Stomach (tissue), 9 donors: ENCODE measurements around the gene KIAA1671. TPM values are rescaled to one million over a fixed set of nuclear protein-coding genes. Genes with fewer than 3 reads are reported as not detected.
A peak's percentile ranks its signal among the peaks of the same experiment; 100 is the strongest.

Experiments used
- DNase-seq, 2 donors: peaks; one replicate each; pipeline versions ENCODE4 v3.0.0 to v3.0.0-alpha.2; 2013 to 2019
- H3K27ac ChIP-seq, 5 donors: fragments of 200-600 bp in 4 of 5; sonication (generic) in 4 of 5; one replicate each; pipeline ENCODE4 v1.5.1; 2013 to 2019; ENCODE audit warnings: mild to moderate bottlenecking in 1 of 5, moderate library complexity in 1 of 5
- H3K27me3 ChIP-seq, 3 donors: fragments of 200-600 bp; sonication (generic); one replicate each; pipeline ENCODE4 v1.5.1; 2017 to 2019; ENCODE audit warnings: mixed run types in 1 of 3
- H3K36me3 ChIP-seq, 4 donors: fragments of 200-600 bp; sonication (generic); 1 replicate in 3 of 4; 2 replicates in 1 of 4; pipeline ENCODE4 v1.5.1; 2016 to 2019
- H3K4me1 ChIP-seq, 4 donors: fragments of 200-600 bp; sonication (generic); one replicate each; pipeline ENCODE4 v1.5.1; 2016 to 2019
- H3K4me3 ChIP-seq, 4 donors: fragments of 200-600 bp; sonication (generic) in 3 of 4; one replicate each; pipeline ENCODE4 v1.5.1; 2016 to 2019; ENCODE audit warnings: mild to moderate bottlenecking in 1 of 4
- H3K9me3 ChIP-seq, 4 donors: fragments of 200-600 bp; sonication (generic); one replicate each; pipeline ENCODE4 v1.5.1; 2016 to 2019
- EP300 ChIP-seq: sonication (generic); formaldehyde crosslinking; IDR thresholded peaks from one replicate; pipeline ENCODE4 v1.6.1; 2017; ENCODE audit warnings: antibody characterized with exemption
- POLR2A ChIP-seq, 4 donors: fragments of 450-650 bp; IDR thresholded peaks; one replicate each; pipeline ENCODE4 v1.6.1; 2016; ENCODE audit warnings: antibody characterized with exemption in 4 of 4, control low read depth in 2 of 4, mild to moderate bottlenecking in 1 of 4, moderate library complexity in 1 of 4
- POLR2AphosphoS5 ChIP-seq, 3 donors: sonication (generic); formaldehyde crosslinking; IDR thresholded peaks; one replicate each; pipeline ENCODE4 v1.6.1; 2016; ENCODE audit warnings: antibody characterized with exemption in 3 of 3
- WGBS, 5 donors: extraction: QIAGEN DNeasy Blood & Tissue Kit in 3 of 5; methylation state at CpG; one replicate each; pipeline versions ENCODE4 v1.1.5 to v1.1.7; 2013 to 2018; 5-methylcytosine and 5-hydroxymethylcytosine counted together
- intact Hi-C: fragments of 100-400 bp; cut with DNase I; formaldehyde crosslinking; loops from one replicate; pipeline ENCODE4 v1.15.1; 2023; ENCODE audit warnings: low total_unique reads
- polyA plus RNA-seq, 3 donors: library from polyadenylated mRNA; stranded (reverse); fragments of 200-250 nt; gene quantifications; one replicate each; pipeline ENCODE4 v1.2.3, GENCODE V29; 2013
- total RNA-seq, 5 donors: library from RNA; depleted of rRNA; stranded (reverse); fragments of >200 nt; gene quantifications; one replicate each; pipeline versions ENCODE4 v1.1.0 to v1.2.3, GENCODE V29; 2014 to 2016
- TF ChIP-seq, protein P1 (sequence below), 7 experiments: fragments of 450-650 bp in 4 of 7; fragments of 200-600 bp in 3 of 7; sonication (generic) in 3 of 7; IDR thresholded peaks; one replicate each; pipeline ENCODE4 v1.5.1; 2016 to 2019; ENCODE audit warnings: antibody characterized with exemption in 7 of 7, control low read depth in 2 of 7, mild to moderate bottlenecking in 1 of 7
- donor health status: healthy with polysubstance abuse.
- donor health status: Bipolar disorder and iron deficiency.
- donor health status: healthy.

KIAA1671 gene
- total and polyA plus RNA-seq, 8 donors = 5.7 to 80.5 (median 32.5) TPM

DNA sequence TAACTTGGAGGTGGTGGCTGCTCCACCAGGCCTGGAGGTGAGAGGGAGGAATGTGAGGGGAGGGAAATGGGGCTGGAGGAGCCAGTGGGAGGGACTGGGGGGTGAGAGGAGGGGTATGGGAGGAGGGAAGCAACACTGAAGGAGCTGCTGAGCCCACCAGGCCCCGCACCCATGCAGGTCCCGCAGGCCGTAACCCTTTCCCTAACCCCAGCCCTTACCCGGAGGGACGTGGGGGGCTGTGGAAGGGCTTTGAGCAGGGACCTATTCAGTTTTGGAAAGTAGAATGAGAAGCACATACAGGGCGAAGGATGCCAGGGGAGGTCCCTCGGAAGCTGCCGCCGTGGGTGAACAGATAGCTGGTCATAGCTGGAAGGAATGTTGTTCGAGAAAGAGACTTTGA lies 213.3 kb downstream of the KIAA1671 start:
- Histone ChIP-seq H3K27ac (no peak overlapping the region), H3K4me1 (peaks cover 0 to 23% (median 7%) of the 10 kb centered on the region in 4 donors), H3K9me3 (no peaks in the 10 kb centered on the region), H3K27me3 (no peaks in the 10 kb centered on the region), H3K4me3 (no peak overlapping the region), H3K36me3 (peaks cover 0 to 8% (median 3%) of the 10 kb centered on the region in 4 donors)
- WGBS, 5 donors = 94 to 99% (median 96%) methylated on average over 10 of the region's 10 CpGs
- TF ChIP-seq POLR2AphosphoS5 (IDR thresholded peaks at IDR 0.05) (no peak), EP300 (no peak), POLR2A (IDR thresholded peaks at IDR 0.05) (no peak)
- TF ChIP-seq, protein P1, sequence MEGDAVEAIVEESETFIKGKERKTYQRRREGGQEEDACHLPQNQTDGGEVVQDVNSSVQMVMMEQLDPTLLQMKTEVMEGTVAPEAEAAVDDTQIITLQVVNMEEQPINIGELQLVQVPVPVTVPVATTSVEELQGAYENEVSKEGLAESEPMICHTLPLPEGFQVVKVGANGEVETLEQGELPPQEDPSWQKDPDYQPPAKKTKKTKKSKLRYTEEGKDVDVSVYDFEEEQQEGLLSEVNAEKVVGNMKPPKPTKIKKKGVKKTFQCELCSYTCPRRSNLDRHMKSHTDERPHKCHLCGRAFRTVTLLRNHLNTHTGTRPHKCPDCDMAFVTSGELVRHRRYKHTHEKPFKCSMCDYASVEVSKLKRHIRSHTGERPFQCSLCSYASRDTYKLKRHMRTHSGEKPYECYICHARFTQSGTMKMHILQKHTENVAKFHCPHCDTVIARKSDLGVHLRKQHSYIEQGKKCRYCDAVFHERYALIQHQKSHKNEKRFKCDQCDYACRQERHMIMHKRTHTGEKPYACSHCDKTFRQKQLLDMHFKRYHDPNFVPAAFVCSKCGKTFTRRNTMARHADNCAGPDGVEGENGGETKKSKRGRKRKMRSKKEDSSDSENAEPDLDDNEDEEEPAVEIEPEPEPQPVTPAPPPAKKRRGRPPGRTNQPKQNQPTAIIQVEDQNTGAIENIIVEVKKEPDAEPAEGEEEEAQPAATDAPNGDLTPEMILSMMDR (IDR thresholded peaks at IDR 0.05) = no peak
- DNase-seq = no peak
- intact Hi-C loops = no loop called here

GRCh38 chr22:25166266-25167040 lies 213.9 kb downstream of the KIAA1671 start:
- peaks cover 0 to 11% (median 9%) of the 10 kb centered on the region in 4 donors for H3K36me3 ChIP-seq
- H3K9me3 ChIP-seq = no peaks in the 10 kb centered on the region
- H3K27ac ChIP-seq = no peak overlapping the region
- WGBS, 5 donors = 78 to 83% (median 80%) methylated on average over 9 of the region's 9 CpGs
- intact Hi-C loops = no loop called here
- H3K4me3 ChIP-seq = no peak overlapping the region
- H3K27me3 ChIP-seq = no peaks in the 10 kb centered on the region
- no peak for DNase-seq
- peaks cover 0 to 23% (median 7%) of the 10 kb centered on the region in 4 donors for H3K4me1 ChIP-seq
- TF ChIP-seq, protein P1 (IDR thresholded peaks at IDR 0.05) = no peak
- TF ChIP-seq POLR2A (IDR thresholded peaks at IDR 0.05) (no peak), EP300 (no peak), POLR2AphosphoS5 (IDR thresholded peaks at IDR 0.05) (no peak)

- intact Hi-C loops = no loop called here
- no peak for DNase-seq
- peaks cover 0 to 16% (median 13%) of the 10 kb centered on the region in 4 donors for H3K36me3 ChIP-seq
- peaks cover 0 to 23% (median 7%) of the 10 kb centered on the region in 4 donors for H3K4me1 ChIP-seq
- WGBS, 5 donors = 73 to 85% (median 76%) methylated on average over 7 of the region's 7 CpGs
- H3K4me3 ChIP-seq = no peak overlapping the region
- TF ChIP-seq, protein P1 (IDR thresholded peaks at IDR 0.05) = no peak
- TF ChIP-seq EP300 = no peak
- no peak for TF ChIP-seq POLR2AphosphoS5 (IDR thresholded peaks at IDR 0.05)
- no peak for TF ChIP-seq POLR2A (IDR thresholded peaks at IDR 0.05)
- H3K9me3 ChIP-seq = no peaks in the 10 kb centered on the region
- no peak overlapping the region for H3K27ac ChIP-seq
- H3K27me3 ChIP-seq = no peaks in the 10 kb centered on the region
These were observed 214.6 kb downstream of the KIAA1671 start for GRCh38 chr22:25167082-25167481.

DNA sequence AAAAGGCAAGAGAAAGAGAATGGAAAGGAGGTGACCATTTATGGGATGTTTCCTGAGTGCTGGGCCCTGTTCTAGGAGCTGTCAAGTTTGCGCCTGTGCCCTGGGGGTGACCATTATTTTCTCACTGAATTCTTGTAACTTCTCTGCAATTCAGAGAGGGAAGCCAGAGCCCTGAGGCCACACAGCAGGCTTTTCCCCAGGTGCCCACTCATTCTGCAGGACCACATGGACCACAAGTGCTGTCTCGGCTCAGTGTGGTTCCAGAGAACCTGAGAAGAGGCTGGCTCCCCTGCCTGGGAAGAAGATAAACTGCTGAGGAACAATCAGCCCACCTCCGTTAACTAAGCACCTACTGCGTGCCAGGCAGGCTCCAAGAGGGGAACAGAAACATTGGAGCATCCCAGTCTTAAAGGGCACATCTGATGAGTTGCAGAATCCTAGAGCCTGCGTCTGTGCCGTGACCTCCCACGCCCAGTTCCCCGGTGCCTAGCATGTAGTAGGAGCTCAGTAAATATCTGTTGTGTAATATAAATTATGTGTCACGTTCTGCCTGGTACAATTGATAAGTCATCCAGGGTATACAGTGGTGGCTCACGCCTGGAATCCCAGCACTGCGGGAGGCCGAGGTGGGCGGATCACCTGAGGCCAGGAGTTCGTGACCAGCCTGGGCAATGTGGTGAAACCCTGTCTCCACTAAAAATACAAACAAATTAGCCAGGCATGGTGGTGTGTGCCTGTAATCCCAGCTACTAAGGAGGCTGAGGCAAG lies 215.5 kb downstream of the KIAA1671 start:
- Histone ChIP-seq H3K36me3 (peaks cover 0 to 25% (median 18%) of the 10 kb centered on the region in 4 donors), H3K27ac (no peak overlapping the region), H3K9me3 (no peaks in the 10 kb centered on the region), H3K4me3 (no peak overlapping the region), H3K27me3 (no peaks in the 10 kb centered on the region), H3K4me1 (peaks cover 0 to 23% (median 7%) of the 10 kb centered on the region in 4 donors)
- 59 to 90% (median 75%) methylated on average over 14 of the region's 14 CpGs for WGBS, 5 donors
- intact Hi-C loops = no loop called here
- peak in 1 of 2 donors; percentile 42 for DNase-seq
- TF ChIP-seq EP300 (no peak), POLR2AphosphoS5 (IDR thresholded peaks at IDR 0.05) (no peak), POLR2A (IDR thresholded peaks at IDR 0.05) (no peak)
- TF ChIP-seq, protein P1 (IDR thresholded peaks at IDR 0.05) = no peak
